Lung (tissue), 12 donors: ENCODE data around the gene WIPI1. TPM values are rescaled to one million over a fixed set of nuclear protein-coding genes. Genes with fewer than 3 reads are reported as not detected.

Source experiments
- ATAC-seq: fragments of 200-7000 bp; cut with Tn5 transposase; one replicate; pipeline ENCODE4 v1.9.1; 2020; ENCODE audit warnings: moderate number of reproducible peaks; ENCODE audit not compliant: insufficient read depth, low FRiP score
- DNase-seq, 3 donors: peaks; one replicate each; pipeline ENCODE4 v3.0.0-alpha.2; 2013 to 2017
- H3K27ac ChIP-seq, 2 donors: one replicate each; pipeline ENCODE4 v1.5.1; 2013; ENCODE audit warnings: mild to moderate bottlenecking in 2 of 2, moderate library complexity in 2 of 2, control low read depth in 1 of 2, inconsistent platforms in 1 of 2, low read depth in 1 of 2, low read length in 1 of 2
- H3K27me3 ChIP-seq, 3 donors: one replicate each; pipeline ENCODE4 v1.5.1; 2013; ENCODE audit warnings: low read length in 2 of 3; ENCODE audit not compliant: control insufficient read depth in 3 of 3, insufficient read depth in 3 of 3
- H3K36me3 ChIP-seq, 4 donors: one replicate each; pipeline ENCODE4 v1.5.1; 2013; ENCODE audit warnings: low read length in 4 of 4, mild to moderate bottlenecking in 1 of 4, moderate library complexity in 1 of 4; ENCODE audit not compliant: control insufficient read depth in 4 of 4, insufficient read depth in 4 of 4
- H3K4me1 ChIP-seq, 5 donors: one replicate each; pipeline ENCODE4 v1.5.1; 2013; ENCODE audit warnings: low read length in 5 of 5, mild to moderate bottlenecking in 2 of 5, moderate library complexity in 1 of 5; ENCODE audit not compliant: control insufficient read depth in 5 of 5, insufficient read depth in 5 of 5
- H3K4me3 ChIP-seq: one replicate; pipeline ENCODE4 v1.5.1; 2013; ENCODE audit warnings: mild to moderate bottlenecking, control low read depth, moderate library complexity
- H3K9ac ChIP-seq, 2 donors: one replicate each; pipeline ENCODE4 v1.5.1; 2013; ENCODE audit warnings: low read length in 2 of 2, control low read depth in 1 of 2; ENCODE audit not compliant: insufficient read depth in 1 of 2
- H3K9me3 ChIP-seq, 4 donors: one replicate each; pipeline ENCODE4 v1.5.1; 2013; ENCODE audit warnings: low read length in 3 of 4, mild to moderate bottlenecking in 1 of 4, moderate library complexity in 1 of 4; ENCODE audit not compliant: control insufficient read depth in 4 of 4, insufficient read depth in 3 of 4
- WGBS, 2 donors: extraction: QIAGEN DNeasy Blood & Tissue Kit; methylation state at CpG; one replicate each; pipeline ENCODE4 v1.1.7; 2013; 5-methylcytosine and 5-hydroxymethylcytosine counted together
- polyA plus RNA-seq, 2 donors: library from polyadenylated mRNA; stranded (reverse); fragments of 200-250 nt; gene quantifications; one replicate each; pipeline ENCODE4 v1.2.1, GENCODE V29; 2013
- total RNA-seq, 2 donors: library from RNA; depleted of rRNA in 1 of 2; stranded (reverse); fragments of >200 nt in 1 of 2; gene quantifications; one replicate each; pipeline ENCODE4 v1.2.1, GENCODE V29; 2014 to 2021
- TF ChIP-seq, protein P1 (sequence below): IDR thresholded peaks from 2 replicates; pipeline ENCODE4 v1.5.1; 2012; ENCODE audit warnings: mild to moderate bottlenecking; ENCODE audit errors: control extremely low read depth, extremely low read depth
- donor health status: control.
- donor health status: control.
- donor health status: Bipolar disorder and iron deficiency.
- donor health status: healthy.
- donor health status: DM: yes; HTN: yes; CAD: no.

The WIPI1 gene
- total and polyA plus RNA-seq, 4 donors, result 30.4 to 58.5 (median 41.8) TPM

DNA sequence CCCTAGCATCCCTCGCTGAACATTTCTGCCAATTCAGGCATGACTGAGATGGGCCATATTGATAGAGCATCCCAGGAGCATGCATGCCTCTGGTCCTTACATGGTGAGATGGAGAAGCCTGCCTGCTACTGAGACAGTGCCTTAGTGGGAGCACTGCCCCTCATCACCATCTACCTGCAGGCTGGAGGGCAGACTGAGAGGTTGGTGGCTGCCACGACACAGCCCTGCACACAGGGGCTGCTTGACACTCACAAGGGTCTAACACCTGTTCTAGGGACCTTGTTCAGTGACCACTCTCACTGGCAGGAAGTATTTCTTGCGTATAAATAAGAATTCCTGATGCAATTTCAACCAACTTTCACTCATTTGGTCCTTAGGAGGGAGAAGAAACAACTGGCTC, 34.0 kb downstream of the WIPI1 start:
- ATAC-seq (no peak), DNase-seq (no peak)
- Histone ChIP-seq H3K4me1 (peaks cover 0 to 6% (median 0%) of the 10 kb centered on the region in 5 donors), H3K4me3 (no peak overlapping the region), H3K36me3 (peaks cover under 1 to 42% (median 22%) of the 10 kb centered on the region in 4 donors), H3K27me3 (no peaks in the 10 kb centered on the region), H3K9me3 (no peaks in the 10 kb centered on the region), H3K27ac (no peak overlapping the region), H3K9ac (no peak overlapping the region)
- TF ChIP-seq, protein P1, sequence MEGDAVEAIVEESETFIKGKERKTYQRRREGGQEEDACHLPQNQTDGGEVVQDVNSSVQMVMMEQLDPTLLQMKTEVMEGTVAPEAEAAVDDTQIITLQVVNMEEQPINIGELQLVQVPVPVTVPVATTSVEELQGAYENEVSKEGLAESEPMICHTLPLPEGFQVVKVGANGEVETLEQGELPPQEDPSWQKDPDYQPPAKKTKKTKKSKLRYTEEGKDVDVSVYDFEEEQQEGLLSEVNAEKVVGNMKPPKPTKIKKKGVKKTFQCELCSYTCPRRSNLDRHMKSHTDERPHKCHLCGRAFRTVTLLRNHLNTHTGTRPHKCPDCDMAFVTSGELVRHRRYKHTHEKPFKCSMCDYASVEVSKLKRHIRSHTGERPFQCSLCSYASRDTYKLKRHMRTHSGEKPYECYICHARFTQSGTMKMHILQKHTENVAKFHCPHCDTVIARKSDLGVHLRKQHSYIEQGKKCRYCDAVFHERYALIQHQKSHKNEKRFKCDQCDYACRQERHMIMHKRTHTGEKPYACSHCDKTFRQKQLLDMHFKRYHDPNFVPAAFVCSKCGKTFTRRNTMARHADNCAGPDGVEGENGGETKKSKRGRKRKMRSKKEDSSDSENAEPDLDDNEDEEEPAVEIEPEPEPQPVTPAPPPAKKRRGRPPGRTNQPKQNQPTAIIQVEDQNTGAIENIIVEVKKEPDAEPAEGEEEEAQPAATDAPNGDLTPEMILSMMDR, result no peak
- 85 to 89% methylated on average over 3 of the region's 3 CpGs for WGBS, 2 donors

DNA sequence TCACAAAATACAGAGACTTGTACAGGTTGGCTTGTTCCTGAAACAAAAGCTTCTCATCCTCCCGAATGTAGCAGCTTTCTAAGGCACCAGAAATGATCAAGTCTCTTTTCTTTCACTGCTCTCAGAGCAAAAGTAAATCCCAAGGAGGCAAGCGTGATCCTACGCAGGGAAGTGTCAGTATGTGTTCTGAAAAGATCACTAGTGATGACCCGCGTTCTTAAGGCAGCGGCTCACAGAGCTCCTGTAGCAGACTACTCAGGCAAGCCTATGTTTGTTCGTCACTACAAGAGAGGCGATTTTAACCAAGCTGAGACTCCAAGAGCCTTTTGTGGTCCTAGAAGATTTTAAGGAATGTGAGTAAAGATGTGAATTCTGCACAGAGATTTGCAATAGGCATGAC, 34.5 kb downstream of the WIPI1 start:
- no peak for DNase-seq
- Histone ChIP-seq H3K4me3 (no peak overlapping the region), H3K27me3 (no peaks in the 10 kb centered on the region), H3K36me3 (peaks cover 0 to 39% (median 22%) of the 10 kb centered on the region in 4 donors), H3K9me3 (no peaks in the 10 kb centered on the region), H3K9ac (no peak overlapping the region), H3K4me1 (peaks cover 0 to 8% (median 0%) of the 10 kb centered on the region in 5 donors), H3K27ac (no peak overlapping the region)
- no peak for ATAC-seq
- TF ChIP-seq, protein P1, result no peak
- WGBS, 2 donors, result 92 to 94% methylated on average over 8 of the region's 8 CpGs

DNA sequence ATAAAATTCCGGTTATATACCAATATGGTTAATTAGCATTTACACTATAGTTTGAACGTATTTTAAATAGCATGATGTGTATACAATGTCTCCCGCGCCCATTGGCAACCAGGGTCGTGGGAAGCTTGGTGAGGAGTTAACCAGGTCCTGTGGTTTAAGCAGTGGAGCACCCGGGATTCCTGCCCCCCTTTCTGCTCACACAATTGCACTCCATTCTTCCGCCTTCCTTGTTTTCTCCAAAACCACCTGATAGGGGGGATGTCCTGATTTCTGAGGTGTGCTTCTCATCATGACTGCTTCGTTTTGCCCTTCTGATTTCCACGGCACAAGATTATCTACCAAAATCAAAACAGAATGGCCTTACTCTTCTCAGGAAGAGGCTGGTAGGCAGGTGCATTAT, 35.8 kb downstream of the WIPI1 start:
- TF ChIP-seq, protein P1, result no peak
- Histone ChIP-seq H3K4me3 (no peak overlapping the region), H3K4me1 (peaks cover 0 to 8% (median 0%) of the 10 kb centered on the region in 5 donors), H3K9ac (no peak overlapping the region), H3K36me3 (peaks cover 0 to 34% (median 16%) of the 10 kb centered on the region in 4 donors), H3K27me3 (no peaks in the 10 kb centered on the region), H3K27ac (no peak overlapping the region), H3K9me3 (peaks cover 0 to under 1% (median 0%) of the 10 kb centered on the region in 4 donors)
- DNase-seq (no peak), ATAC-seq (no peak)
- 90 to 92% methylated on average over 9 of the region's 9 CpGs for WGBS, 2 donors

DNA sequence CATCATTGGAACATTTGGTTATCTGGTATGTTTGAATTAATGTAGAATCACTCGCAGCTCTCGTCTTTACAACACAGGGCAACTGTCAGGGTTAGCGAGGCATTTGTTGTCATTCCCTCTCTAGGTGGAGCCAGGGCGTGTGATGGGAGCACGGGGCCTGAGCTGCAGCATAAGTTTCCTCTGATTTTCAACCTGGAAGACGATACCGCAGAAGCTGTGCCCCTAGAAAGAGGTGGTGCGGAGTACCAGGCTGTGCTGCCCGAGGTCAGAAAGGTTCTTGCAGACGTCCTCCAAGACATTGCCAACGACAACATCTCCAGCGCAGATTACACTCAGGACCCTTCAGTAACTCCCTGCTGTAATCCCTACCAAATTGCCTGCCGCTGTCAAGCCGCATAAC, 37.2 kb downstream of the WIPI1 start:
- H3K36me3 ChIP-seq, result peaks cover 0 to 25% (median 9%) of the 10 kb centered on the region in 4 donors
- peaks cover 0 to 3% (median 0%) of the 10 kb centered on the region in 4 donors for H3K9me3 ChIP-seq
- H3K9ac ChIP-seq, result no peak overlapping the region
- DNase-seq (no peak), ATAC-seq (no peak)
- H3K27ac ChIP-seq, result no peak overlapping the region
- WGBS, 2 donors, result 92 to 95% methylated on average over 14 of the region's 14 CpGs
- no peaks in the 10 kb centered on the region for H3K27me3 ChIP-seq
- H3K4me1 ChIP-seq, result peaks cover 0 to 8% (median 0%) of the 10 kb centered on the region in 5 donors
- no peak overlapping the region for H3K4me3 ChIP-seq
- TF ChIP-seq, protein P1, result no peak
